Measurements from ENCODE around the gene ZNF362.

- TF ChIP-seq POLR2AphosphoS5 (IDR thresholded peaks at IDR 0.05; ENCODE audit: low read depth) (no peak), ZNF331 (CRISPR knock-in tag; IDR thresholded peaks at IDR 0.05; ENCODE audit: low read depth) (no peak), EZH2phosphoT487 (IDR thresholded peaks at IDR 0.05; ENCODE audit: unreplicated experiment) (no peak)
- TF ChIP-seq, protein P1, sequence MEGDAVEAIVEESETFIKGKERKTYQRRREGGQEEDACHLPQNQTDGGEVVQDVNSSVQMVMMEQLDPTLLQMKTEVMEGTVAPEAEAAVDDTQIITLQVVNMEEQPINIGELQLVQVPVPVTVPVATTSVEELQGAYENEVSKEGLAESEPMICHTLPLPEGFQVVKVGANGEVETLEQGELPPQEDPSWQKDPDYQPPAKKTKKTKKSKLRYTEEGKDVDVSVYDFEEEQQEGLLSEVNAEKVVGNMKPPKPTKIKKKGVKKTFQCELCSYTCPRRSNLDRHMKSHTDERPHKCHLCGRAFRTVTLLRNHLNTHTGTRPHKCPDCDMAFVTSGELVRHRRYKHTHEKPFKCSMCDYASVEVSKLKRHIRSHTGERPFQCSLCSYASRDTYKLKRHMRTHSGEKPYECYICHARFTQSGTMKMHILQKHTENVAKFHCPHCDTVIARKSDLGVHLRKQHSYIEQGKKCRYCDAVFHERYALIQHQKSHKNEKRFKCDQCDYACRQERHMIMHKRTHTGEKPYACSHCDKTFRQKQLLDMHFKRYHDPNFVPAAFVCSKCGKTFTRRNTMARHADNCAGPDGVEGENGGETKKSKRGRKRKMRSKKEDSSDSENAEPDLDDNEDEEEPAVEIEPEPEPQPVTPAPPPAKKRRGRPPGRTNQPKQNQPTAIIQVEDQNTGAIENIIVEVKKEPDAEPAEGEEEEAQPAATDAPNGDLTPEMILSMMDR (conservative IDR thresholded peaks at IDR 0.05; ENCODE audit: low read depth in 2 of 2): peak; percentile 32 to 57
Observed at GRCh38 chr1:33339413-33339812, 83.1 kb downstream of the ZNF362 start.
